IMR-90 (cell line): ENCODE results near the gene PGGHG. TPM values are rescaled to one million over a fixed set of nuclear protein-coding genes. Genes with fewer than 3 reads are reported as not detected.

ENCODE experiments used
- ATAC-seq: fragments of 200-7000 bp; cut with Tn5 transposase; 2 replicates; pipeline ENCODE4 v1.9.1; 2020; ENCODE audit warnings: low read depth, mild to moderate bottlenecking, moderate library complexity
- BruUV-seq: library from RNA; stranded (reverse); fragments of 400-500 nt; replicated peaks from 2 replicates; lab custom pipeline; 2021; lab: Mats Ljungman, UMichigan
- CTCF ChIA-PET: fragments of 300-600 bp; formaldehyde crosslinking; extraction: SDS; loops from one replicate; lab custom pipeline; 2021; ENCODE audit warnings: antibody characterized with exemption; lab: Yijun Ruan, JAX
- POLR2A ChIA-PET: fragments of 300-600 bp; sonication (Branson Sonifier 250); formaldehyde crosslinking; loops from one replicate; lab custom pipeline; 2022; ENCODE audit warnings: antibody characterized with exemption; ENCODE audit not compliant: unreplicated experiment; lab: Charles Lee
- DNase-seq: peaks from one replicate; pipeline ENCODE4 v3.0.0; 2013
- H2AFZ ChIP-seq: replicated peaks from 2 replicates; pipeline ENCODE3; 2013; ENCODE audit warnings: low read length, mild to moderate bottlenecking; ENCODE audit not compliant: poor library complexity
- H2AK5ac ChIP-seq: 2 replicates; pipeline ENCODE4 v1.6.1; 2013; ENCODE audit warnings: low read depth, low read length, inconsistent platforms
- H2AK9ac ChIP-seq: replicated peaks from 2 replicates; pipeline ENCODE3; 2013; ENCODE audit warnings: mild to moderate bottlenecking, low read depth, low read length, moderate library complexity; ENCODE audit not compliant: poor library complexity
- H2BK120ac ChIP-seq: 2 replicates; pipeline ENCODE4 v1.6.1; 2013; ENCODE audit warnings: low read depth, low read length, inconsistent platforms
- H2BK15ac ChIP-seq: 3 replicates; pipeline ENCODE4 v1.6.1; 2013; ENCODE audit warnings: low read depth, low read length, inconsistent platforms
- H2BK20ac ChIP-seq: 2 replicates; pipeline ENCODE4 v1.6.1; 2013; ENCODE audit warnings: low read depth, mild to moderate bottlenecking, inconsistent platforms, low read length, moderate library complexity
- H2BK5ac ChIP-seq: 2 replicates; pipeline ENCODE4 v1.6.1; 2013; ENCODE audit warnings: mild to moderate bottlenecking, low read depth, low read length, inconsistent platforms; ENCODE audit not compliant: poor library complexity, severe bottlenecking
- H3K14ac ChIP-seq: replicated peaks from 2 replicates; pipeline ENCODE4 v1.6.1; 2013; ENCODE audit warnings: low read depth, low read length, inconsistent platforms
- H3K18ac ChIP-seq: 2 replicates; pipeline ENCODE4 v1.6.1; 2013; ENCODE audit warnings: low read depth, low read length, control low read depth
- H3K23ac ChIP-seq: 2 replicates; pipeline ENCODE4 v1.6.1; 2013; ENCODE audit warnings: low read depth, low read length, inconsistent platforms
- H3K27ac ChIP-seq: 2 replicates; pipeline ENCODE4 v1.5.1; 2013; ENCODE audit warnings: mild to moderate bottlenecking, control low read depth, low read length; ENCODE audit not compliant: insufficient read depth
- H3K27me3 ChIP-seq: 2 replicates; pipeline ENCODE4 v1.6.1; 2013; ENCODE audit warnings: low read length; ENCODE audit not compliant: control insufficient read depth, insufficient read depth
- H3K36me3 ChIP-seq: 2 replicates; pipeline ENCODE4 v1.6.1; 2013; ENCODE audit warnings: low read length, mixed read lengths; ENCODE audit not compliant: control insufficient read depth, insufficient read depth
- H3K4ac ChIP-seq: 2 replicates; pipeline ENCODE4 v1.6.1; 2013; ENCODE audit warnings: low read depth, low read length, inconsistent platforms
- H3K4me1 ChIP-seq: 2 replicates; pipeline ENCODE4 v1.6.1; 2013; ENCODE audit warnings: low read length, mixed read lengths; ENCODE audit not compliant: control insufficient read depth, insufficient read depth
- H3K4me2 ChIP-seq: 2 replicates; pipeline ENCODE4 v1.6.1; 2013; ENCODE audit warnings: low read depth, mild to moderate bottlenecking, control low read depth, low read length, moderate library complexity
- H3K4me3 ChIP-seq: 2 replicates; pipeline ENCODE4 v1.5.1; 2013; ENCODE audit warnings: low read depth, mild to moderate bottlenecking, control low read depth, low read length, moderate library complexity; ENCODE audit not compliant: insufficient read depth
- H3K56ac ChIP-seq: 2 replicates; pipeline ENCODE4 v1.6.1; 2013; ENCODE audit warnings: low read length, inconsistent platforms; ENCODE audit not compliant: insufficient read depth; ENCODE audit errors: extremely low read depth
- H3K79me1 ChIP-seq, 2 experiments: 2 replicates each; pipeline ENCODE4 v1.6.1; 2013; ENCODE audit warnings: low read length in 2 of 2, inconsistent platforms in 1 of 2, low read depth in 1 of 2
- H3K9ac ChIP-seq: 2 replicates; pipeline ENCODE4 v1.6.1; 2013; ENCODE audit warnings: low read depth, low read length, control low read depth
- H3K9me1 ChIP-seq: 2 replicates; pipeline ENCODE4 v1.6.1; 2013; ENCODE audit warnings: low read length, inconsistent platforms; ENCODE audit not compliant: insufficient read depth
- H3K9me3 ChIP-seq: 2 replicates; pipeline ENCODE4 v1.6.1; 2013; ENCODE audit warnings: low read length; ENCODE audit not compliant: control insufficient read depth, insufficient read depth
- H4K20me1 ChIP-seq: 2 replicates; pipeline ENCODE4 v1.6.1; 2013; ENCODE audit warnings: low read length, inconsistent platforms; ENCODE audit not compliant: insufficient read depth
- H4K5ac ChIP-seq: 2 replicates; pipeline ENCODE4 v1.6.1; 2013; ENCODE audit warnings: mild to moderate bottlenecking, low read depth, low read length, control low read depth
- H4K8ac ChIP-seq, 2 experiments: 2 replicates each; pipeline ENCODE4 v1.6.1; 2013; ENCODE audit warnings: low read depth in 2 of 2, low read length in 2 of 2, control low read depth in 1 of 2, inconsistent platforms in 1 of 2
- H4K91ac ChIP-seq: 2 replicates; pipeline ENCODE4 v1.6.1; 2013; ENCODE audit warnings: low read depth, low read length, inconsistent platforms; ENCODE audit not compliant: insufficient read depth
- BHLHE40 ChIP-seq: fragments of 150-350 bp; IDR thresholded peaks from 2 replicates; pipeline ENCODE4 v1.6.1; 2016; ENCODE audit warnings: mild to moderate bottlenecking, low read depth, low read length
- CEBPB ChIP-seq: IDR thresholded peaks from 2 replicates; pipeline ENCODE4 v1.6.1; 2012; ENCODE audit warnings: low read depth, low read length, improper control_type of control experiment
- CHD1 ChIP-seq: IDR thresholded peaks from 2 replicates; pipeline ENCODE4 v1.6.1; 2012; ENCODE audit warnings: low read depth, low read length, improper control_type of control experiment
- FOS ChIP-seq: fragments of 150-350 bp; IDR thresholded peaks from 2 replicates; pipeline ENCODE4 v1.6.1; 2016; ENCODE audit warnings: low read depth, low read length
- MAZ ChIP-seq: IDR thresholded peaks from 2 replicates; pipeline ENCODE4 v1.6.1; 2012; ENCODE audit warnings: low read depth, mild to moderate bottlenecking, low read length, improper control_type of control experiment, moderate library complexity, borderline replicate concordance
- MXI1 ChIP-seq: IDR thresholded peaks from 2 replicates; pipeline ENCODE4 v1.6.1; 2012; ENCODE audit warnings: low read depth, mild to moderate bottlenecking, low read length, moderate library complexity, borderline replicate concordance
- NFE2L2 ChIP-seq: fragments of 150-350 bp; IDR thresholded peaks from 2 replicates; pipeline ENCODE4 v1.6.1; 2016; ENCODE audit warnings: low read depth, mild to moderate bottlenecking, low read length
- POLR2A ChIP-seq: IDR thresholded peaks from 2 replicates; pipeline ENCODE4 v1.6.1; 2012; ENCODE audit warnings: mild to moderate bottlenecking, low read depth, low read length
- RCOR1 ChIP-seq: IDR thresholded peaks from 2 replicates; pipeline ENCODE4 v1.6.1; 2012; ENCODE audit warnings: mild to moderate bottlenecking, low read length, improper control_type of control experiment; ENCODE audit not compliant: insufficient replicate concordance
- RFX5 ChIP-seq: IDR thresholded peaks from 2 replicates; pipeline ENCODE4 v1.8.0; 2012; ENCODE audit warnings: low read depth, mild to moderate bottlenecking, low read length, moderate library complexity
- SMC3 ChIP-seq: fragments of 150-350 bp; IDR thresholded peaks from 2 replicates; pipeline ENCODE4 v1.6.1; 2016; ENCODE audit warnings: low read depth, mild to moderate bottlenecking, antibody characterized with exemption, low read length, moderate library complexity
- WGBS, 2 experiments: methylation state at CpG; one replicate each; pipeline versions ENCODE4 v1.1.5 to v1.1.7; 2013; ENCODE audit warnings: missing lambda C conversion rate in 2 of 2; ENCODE audit not compliant: insufficient read length in 1 of 2; ENCODE audit errors: extremely low coverage in 2 of 2; 5-methylcytosine and 5-hydroxymethylcytosine counted together
- dilution Hi-C: fragments of 300-500 bp; cut with HindIII; formaldehyde crosslinking; loops from one replicate; pipeline ENCODE4 v1.14.3; 2018; ENCODE audit warnings: low sequenced_read_pairs; ENCODE audit not compliant: unreplicated experiment
- in situ Hi-C: fragments of 300-500 bp; cut with MboI; formaldehyde crosslinking; loops from 3 replicates; pipeline ENCODE4 v1.14.3; 2019; ENCODE audit warnings: low sequenced_read_pairs, inconsistent platforms, mixed read lengths
- intact Hi-C: fragments of 100-400 bp; cut with micrococcal nuclease; formaldehyde crosslinking; loops from 2 replicates; pipeline ENCODE4 v1.10.0; 2022
- polyA plus RNA-seq, 3 experiments: library from polyadenylated mRNA; depleted of rRNA; stranded (reverse); fragments of >200 nt; gene quantifications; 2 replicates each; pipeline ENCODE4 v1.2.3, GENCODE V29; 2012; ENCODE audit warnings: low replicate concordance in 1 of 3
- total RNA-seq: library from RNA; depleted of rRNA; stranded (reverse); fragments of >200 nt; gene quantifications from 2 replicates; pipeline ENCODE4 v1.2.3, GENCODE V29; 2012
- TF ChIP-seq, protein P1 (sequence below): conservative IDR thresholded peaks from 2 replicates; pipeline ENCODE4 v1.5.1; 2012; ENCODE audit warnings: mild to moderate bottlenecking, low read depth, low read length, improper control_type of control experiment
- TF ChIP-seq, protein P2 (sequence below): fragments of 150-350 bp; IDR thresholded peaks from 2 replicates; pipeline ENCODE4 v1.6.1; 2017; ENCODE audit warnings: mild to moderate bottlenecking, antibody characterized with exemption, low read length, low read depth
- TF ChIP-seq, protein P3 (sequence below): fragments of 150-350 bp; IDR thresholded peaks from 2 replicates; pipeline ENCODE4 v1.6.1; 2016; ENCODE audit warnings: low read depth, mild to moderate bottlenecking, low read length, moderate library complexity, borderline replicate concordance

Gene PGGHG
- total and polyA plus RNA-seq, 2 of the 4 experiments (the other 2 are of a cell fraction) = 1.8 to 17.0 TPM

DNA sequence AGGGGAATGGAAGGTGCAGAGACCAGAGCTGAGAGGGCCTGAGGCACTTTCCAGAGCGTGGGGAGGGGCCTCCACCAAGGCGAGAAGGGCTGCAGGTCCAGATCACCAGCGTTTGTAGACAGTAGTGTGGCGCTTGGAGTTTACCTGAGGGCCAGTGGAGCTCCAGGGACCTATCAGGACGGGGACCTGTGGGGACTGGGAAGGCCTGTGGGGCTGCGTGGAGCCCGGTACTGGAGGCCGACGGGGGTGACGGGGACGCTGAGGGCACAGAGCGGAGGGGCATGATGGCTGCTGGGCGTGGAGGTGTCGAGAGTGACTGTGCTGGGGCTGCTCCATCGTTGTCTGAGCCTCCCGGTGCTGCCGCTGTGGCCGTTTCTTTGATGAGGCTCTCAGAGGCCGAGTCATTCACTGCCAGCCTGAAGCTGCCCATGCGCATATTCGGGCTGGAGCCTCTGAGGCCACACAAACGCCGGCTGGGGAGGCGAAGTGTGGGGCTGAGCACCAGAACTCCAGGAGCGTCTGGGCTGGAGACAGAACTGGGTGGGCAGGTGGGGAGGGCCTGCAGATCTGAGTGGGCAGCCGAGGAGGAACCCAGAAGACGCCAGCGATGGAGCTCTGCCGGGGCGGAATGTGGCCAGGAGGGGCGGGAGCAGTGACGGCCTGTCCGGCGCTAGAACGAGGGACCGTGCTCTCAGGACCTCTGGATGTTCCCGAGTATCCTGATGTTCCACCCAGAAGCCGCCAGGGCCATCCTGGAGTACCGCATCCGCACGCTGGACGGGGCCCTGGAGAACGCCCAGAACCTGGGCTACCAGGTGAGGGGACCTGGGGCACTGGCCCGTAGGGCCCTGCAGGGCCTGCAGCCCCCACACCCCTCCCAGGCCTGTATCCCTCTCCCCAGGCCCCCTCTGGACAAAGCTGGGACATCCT, 2.6 kb downstream of the PGGHG start:
- Histone ChIP-seq H3K4me3 (no peak overlapping the region), H4K5ac (no peak overlapping the region), H4K91ac (no peak overlapping the region), H3K9ac (no peak overlapping the region), H3K9me3 (no peaks in the 10 kb centered on the region), H3K79me1 (peaks cover 0 to 7% of the 10 kb centered on the region in 2 experiments; a peak in 3 of 4 replicates), H4K20me1 (no peaks in the 10 kb centered on the region), H2BK5ac (no peak overlapping the region), H3K18ac (no peak overlapping the region), H3K27me3 (peaks cover 12% of the 10 kb centered on the region; the same call in 1 of the 2 replicates), H3K9me1 (no peaks in the 10 kb centered on the region), H2AK9ac (peak overlapping the region; percentile 42), H3K14ac (no peak overlapping the region), H2AFZ (no peak overlapping the region), H3K4ac (no peak overlapping the region), H4K8ac (no peak overlapping the region), H3K36me3 (peaks cover 19% of the 10 kb centered on the region), H2AK5ac (no peak overlapping the region), H2BK20ac (no peak overlapping the region), H2BK120ac (no peak overlapping the region), H3K4me1 (peaks cover 4% of the 10 kb centered on the region; the same call in 1 of the 2 replicates), H3K27ac (no peak overlapping the region), H3K56ac (no peak overlapping the region), H3K23ac (no peak overlapping the region), H2BK15ac (no peak overlapping the region), H3K4me2 (no peak overlapping the region)
- intact Hi-C loops (no loop called here), in situ Hi-C loops (no loop called here), dilution Hi-C loops (no loop called here)
- TF ChIP-seq SMC3 (no peak), POLR2A (no peak), RFX5 (no peak), CEBPB (no peak), NFE2L2 (no peak), MXI1 (no peak), CHD1 (no peak), MAZ (no peak), FOS (no peak), RCOR1 (no peak), BHLHE40 (no peak)
- TF ChIP-seq, protein P1, sequence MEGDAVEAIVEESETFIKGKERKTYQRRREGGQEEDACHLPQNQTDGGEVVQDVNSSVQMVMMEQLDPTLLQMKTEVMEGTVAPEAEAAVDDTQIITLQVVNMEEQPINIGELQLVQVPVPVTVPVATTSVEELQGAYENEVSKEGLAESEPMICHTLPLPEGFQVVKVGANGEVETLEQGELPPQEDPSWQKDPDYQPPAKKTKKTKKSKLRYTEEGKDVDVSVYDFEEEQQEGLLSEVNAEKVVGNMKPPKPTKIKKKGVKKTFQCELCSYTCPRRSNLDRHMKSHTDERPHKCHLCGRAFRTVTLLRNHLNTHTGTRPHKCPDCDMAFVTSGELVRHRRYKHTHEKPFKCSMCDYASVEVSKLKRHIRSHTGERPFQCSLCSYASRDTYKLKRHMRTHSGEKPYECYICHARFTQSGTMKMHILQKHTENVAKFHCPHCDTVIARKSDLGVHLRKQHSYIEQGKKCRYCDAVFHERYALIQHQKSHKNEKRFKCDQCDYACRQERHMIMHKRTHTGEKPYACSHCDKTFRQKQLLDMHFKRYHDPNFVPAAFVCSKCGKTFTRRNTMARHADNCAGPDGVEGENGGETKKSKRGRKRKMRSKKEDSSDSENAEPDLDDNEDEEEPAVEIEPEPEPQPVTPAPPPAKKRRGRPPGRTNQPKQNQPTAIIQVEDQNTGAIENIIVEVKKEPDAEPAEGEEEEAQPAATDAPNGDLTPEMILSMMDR = no peak
- TF ChIP-seq, protein P2, sequence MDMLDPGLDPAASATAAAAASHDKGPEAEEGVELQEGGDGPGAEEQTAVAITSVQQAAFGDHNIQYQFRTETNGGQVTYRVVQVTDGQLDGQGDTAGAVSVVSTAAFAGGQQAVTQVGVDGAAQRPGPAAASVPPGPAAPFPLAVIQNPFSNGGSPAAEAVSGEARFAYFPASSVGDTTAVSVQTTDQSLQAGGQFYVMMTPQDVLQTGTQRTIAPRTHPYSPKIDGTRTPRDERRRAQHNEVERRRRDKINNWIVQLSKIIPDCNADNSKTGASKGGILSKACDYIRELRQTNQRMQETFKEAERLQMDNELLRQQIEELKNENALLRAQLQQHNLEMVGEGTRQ = no peak
- TF ChIP-seq, protein P3, sequence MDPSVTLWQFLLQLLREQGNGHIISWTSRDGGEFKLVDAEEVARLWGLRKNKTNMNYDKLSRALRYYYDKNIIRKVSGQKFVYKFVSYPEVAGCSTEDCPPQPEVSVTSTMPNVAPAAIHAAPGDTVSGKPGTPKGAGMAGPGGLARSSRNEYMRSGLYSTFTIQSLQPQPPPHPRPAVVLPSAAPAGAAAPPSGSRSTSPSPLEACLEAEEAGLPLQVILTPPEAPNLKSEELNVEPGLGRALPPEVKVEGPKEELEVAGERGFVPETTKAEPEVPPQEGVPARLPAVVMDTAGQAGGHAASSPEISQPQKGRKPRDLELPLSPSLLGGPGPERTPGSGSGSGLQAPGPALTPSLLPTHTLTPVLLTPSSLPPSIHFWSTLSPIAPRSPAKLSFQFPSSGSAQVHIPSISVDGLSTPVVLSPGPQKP = no peak
- BruUV-seq = no TSS peak
- WGBS, 2 experiments = 79% methylated on average over 20 of the region's 44 CpGs; no CpG with 5 or more reads in 1 of the 2 experiments
- DNase-seq (no peak), ATAC-seq (no peak)
- CTCF ChIA-PET = no interaction called here
- POLR2A ChIA-PET = interaction anchor here (0.6 kb wide), 1 partner anchor 13 kb away, joined by 12 read pairs; no protein-coding TSS in a partner anchor
